T-helper 2 cell treated with Interferon-gamma antibody and Interleukin-4, amounts not matched to agents 100 ng/mL and 5 ng/mL, for 36 hours (primary cell): ENCODE data around the gene NHERF2. TPM values are rescaled to one million over a fixed set of nuclear protein-coding genes. Genes with fewer than 3 reads are reported as not detected.

Experiments used
- intact Hi-C: fragments of 100-400 bp; cut with micrococcal nuclease; formaldehyde crosslinking; loops from one replicate; pipeline ENCODE4 v1.15.1; 2023
- total RNA-seq: library from RNA; stranded (reverse); gene quantifications from 2 replicates; pipeline ENCODE4 v1.2.3, GENCODE V29; 2022

NHERF2 gene
- total RNA-seq, 1 donor from 2014 or later, result 3.1 TPM

DNA sequence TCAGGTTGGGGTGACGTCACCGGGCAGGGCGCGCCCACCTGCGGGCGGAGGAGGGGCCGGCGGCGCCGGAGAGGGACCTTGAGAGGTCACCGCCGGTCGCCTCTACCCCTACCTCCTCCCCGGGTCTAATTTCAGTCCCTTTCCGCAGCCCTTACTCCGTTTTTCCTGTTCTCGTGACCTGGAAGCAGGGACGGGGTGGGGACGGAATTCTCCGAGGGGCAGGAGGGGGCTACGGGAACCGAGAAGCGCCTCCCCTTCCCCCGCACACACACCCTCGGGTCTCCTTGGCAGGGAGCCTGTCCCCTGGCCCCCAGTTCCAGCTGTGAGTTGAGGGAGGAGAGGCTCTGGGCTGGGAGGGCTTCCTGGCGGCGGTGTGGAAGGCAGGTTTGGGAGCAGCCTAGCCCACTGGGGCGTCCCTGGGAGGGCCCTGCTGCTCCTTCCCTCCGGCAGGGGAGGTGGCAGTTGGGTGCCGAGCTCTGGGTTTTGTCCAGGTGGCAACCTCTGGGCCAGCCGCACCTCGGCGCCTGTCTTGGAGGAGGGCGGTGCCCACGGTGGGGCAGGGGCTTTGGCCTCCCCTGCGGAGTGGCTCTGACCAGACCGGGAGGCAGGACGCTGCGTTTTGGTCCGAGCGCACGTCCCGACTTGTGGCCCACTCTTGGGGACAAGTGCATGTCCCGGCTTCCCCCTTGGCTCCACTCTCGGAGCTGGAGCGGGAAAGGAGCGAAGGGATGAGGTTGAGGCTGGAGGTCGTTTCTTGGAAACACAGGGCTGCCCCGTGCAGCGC is 36.2 kb upstream of the NHERF2 start:
- intact Hi-C loops, result loop anchor here (1.0 to 5.0 kb wide), 3 partner anchors 7 to 762 kb away; partner anchors contain the start of genes RPS2 and SRRM2

GRCh38 chr16:1991135-1991551 is 35.6 kb upstream of the NHERF2 start:
- intact Hi-C loops, result loop anchor here (1.0 to 5.0 kb wide), 3 partner anchors 8 to 761 kb away; partner anchors contain the start of genes RPS2 and SRRM2

- intact Hi-C loops, result loop anchor here (1.0 to 5.0 kb wide), 3 partner anchors 8 to 761 kb away; partner anchors contain the start of genes RPS2 and SRRM2
These were observed 35.1 kb upstream of the NHERF2 start for GRCh38 chr16:1991588-1991947.

DNA sequence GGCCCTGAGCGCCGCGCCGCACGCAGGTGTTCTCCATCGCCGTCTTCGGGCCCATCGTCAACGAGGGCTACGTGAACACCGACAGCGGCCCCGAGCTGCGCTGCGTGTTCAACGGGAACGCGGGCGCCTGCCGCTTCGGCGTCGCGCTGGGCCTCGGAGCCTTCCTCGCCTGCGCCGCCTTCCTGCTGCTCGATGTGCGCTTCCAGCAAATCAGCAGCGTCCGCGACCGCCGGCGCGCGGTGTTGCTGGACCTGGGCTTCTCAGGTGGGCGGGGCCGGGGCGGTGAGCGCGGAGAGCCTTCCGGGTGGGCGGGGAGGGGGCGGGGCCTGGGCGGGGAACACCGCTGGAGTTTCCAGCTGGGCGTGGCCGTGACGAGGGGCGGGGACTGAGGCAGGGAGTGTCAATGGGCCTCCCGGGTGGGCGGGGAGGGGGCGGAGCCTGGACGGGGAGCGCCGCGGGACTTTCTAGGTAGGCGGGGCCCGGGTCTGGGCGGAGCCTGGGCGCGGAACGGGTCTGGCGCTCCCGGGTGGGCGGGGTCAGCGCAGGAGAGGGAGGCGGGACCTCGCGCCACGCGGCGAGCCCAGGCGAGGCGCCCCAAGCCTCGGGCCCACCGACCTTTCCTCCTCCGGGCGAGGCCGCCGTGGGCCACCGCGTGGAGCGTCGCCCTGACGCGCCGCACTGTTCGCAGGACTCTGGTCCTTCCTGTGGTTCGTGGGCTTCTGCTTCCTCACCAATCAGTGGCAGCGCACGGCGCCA is 34.6 kb upstream of the NHERF2 start:
- intact Hi-C loops, result loop anchor here (1.0 to 5.0 kb wide), 3 partner anchors 9 to 760 kb away; partner anchors contain the start of genes RPS2 and SRRM2

GRCh38 chr16:1992704-1993317 is 33.9 kb upstream of the NHERF2 start:
- intact Hi-C loops, result loop anchor here (5.0 kb wide), 1 partner anchor 759 kb away; the partner anchor contains the start of gene SRRM2

DNA sequence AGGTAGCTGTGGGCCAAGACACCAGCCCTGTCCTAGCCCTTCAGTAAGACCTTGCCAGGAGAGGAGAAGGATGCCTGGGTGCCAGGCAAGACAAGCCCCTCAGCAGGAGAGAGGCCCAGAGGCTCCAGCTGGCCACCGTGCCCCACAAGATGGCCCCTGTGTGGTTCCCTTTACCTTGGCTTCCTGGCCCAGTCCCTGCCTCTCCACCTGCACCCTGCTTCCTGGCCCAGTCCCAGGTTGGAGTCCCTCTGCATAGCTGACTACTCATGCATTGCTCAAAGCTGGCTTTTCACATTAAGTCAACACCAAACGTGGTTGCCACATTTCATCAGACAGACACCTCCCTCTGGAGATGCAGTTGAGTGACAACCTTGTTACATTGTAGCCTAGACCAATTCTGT is 33.0 kb upstream of the NHERF2 start:
- intact Hi-C loops, result loop anchor here (5.0 kb wide), 1 partner anchor 759 kb away; the partner anchor contains the start of gene SRRM2

DNA sequence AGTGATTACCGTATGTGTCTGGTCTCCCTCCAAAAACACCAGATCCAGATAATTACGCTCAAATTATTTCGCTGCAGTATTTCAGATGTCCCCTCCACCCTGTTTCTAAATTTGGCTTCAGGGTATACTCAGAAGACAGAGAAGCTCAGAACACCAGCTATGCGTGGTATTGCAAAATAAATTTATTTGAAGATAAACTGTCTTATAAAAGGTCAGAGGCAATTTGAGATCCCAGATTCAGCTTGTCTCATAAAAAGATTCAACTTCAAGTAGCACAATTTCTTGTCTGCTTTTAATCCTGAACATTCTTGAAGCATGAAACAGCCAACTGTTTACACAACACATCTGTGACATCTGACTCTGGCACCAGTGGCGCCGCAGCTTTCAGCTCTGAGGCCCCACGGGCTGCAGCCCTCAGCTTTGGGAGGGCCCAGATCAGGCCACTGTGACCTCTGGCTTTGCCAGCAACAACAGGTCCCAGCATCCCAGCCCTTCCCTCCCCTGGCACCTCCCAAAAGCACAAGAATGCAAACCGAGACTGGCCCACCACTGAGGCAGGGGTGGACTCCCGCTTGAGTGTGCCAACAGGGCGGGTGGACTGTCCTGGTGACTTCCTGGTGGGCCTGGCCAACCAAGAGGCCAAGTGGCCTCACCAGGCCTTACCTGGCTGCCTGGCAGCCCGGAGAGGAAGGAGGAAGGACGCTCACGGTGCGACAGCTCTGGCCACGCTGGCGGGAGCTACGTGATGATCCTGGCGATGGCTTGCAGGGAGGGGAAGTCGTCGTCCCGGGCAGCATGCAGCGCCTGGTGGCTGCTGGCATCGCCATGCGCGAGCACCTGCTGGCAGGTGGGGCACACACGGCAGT is 29.0 kb upstream of the NHERF2 start:
- intact Hi-C loops, result no loop called here

- intact Hi-C loops, result no loop called here
These were observed 28.3 kb upstream of the NHERF2 start for GRCh38 chr16:1998360-1998835.

- intact Hi-C loops, result no loop called here
These were observed 27.6 kb upstream of the NHERF2 start for GRCh38 chr16:1998852-1999801.

GRCh38 chr16:1999866-2000514 is 26.7 kb upstream of the NHERF2 start:
- intact Hi-C loops, result no loop called here

GRCh38 chr16:2001035-2001434 is 25.7 kb upstream of the NHERF2 start:
- intact Hi-C loops, result no loop called here

DNA sequence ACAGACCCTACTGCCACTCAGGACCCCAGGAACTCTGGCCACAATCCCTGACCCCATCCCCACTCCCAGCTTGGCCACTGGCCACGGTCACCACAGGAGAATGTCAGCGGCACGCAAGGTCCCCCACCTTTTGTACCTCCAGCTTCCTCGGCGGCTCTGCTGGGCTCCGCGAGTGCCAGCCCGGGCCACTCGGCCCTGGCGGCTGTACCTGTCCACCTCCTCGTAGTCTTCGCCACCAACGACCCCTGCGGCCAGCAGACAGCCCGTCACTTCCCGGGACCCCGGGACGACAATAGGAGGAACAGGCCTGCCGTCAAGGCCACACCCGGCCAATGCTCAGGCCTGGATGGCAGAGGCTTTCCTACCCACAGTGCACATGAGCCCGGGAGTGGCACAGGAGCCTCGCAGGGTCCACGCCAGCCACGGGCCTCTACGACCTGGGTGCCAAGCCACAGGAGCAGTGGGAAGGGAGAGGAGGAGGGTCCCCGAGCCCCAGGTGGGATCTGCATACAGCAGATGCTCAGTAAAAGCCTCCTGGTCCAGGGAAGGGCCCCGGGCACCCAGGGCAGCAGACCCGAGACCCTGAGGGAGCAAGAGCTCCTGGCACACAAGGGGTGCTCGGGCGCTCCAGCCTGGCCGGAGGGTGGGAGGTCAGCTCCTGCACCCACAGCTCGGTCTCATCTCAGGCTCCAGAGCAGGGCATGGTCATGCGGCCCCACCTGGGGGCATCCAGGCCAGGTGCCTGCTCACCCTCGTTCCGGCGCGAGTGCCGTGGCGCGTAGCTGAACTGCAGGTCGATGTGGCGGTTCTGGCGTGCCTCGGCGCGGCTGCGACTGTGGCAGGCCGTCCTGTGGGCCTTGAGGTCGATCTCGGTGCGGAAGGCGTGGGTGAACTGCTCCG is 25.0 kb upstream of the NHERF2 start:
- intact Hi-C loops, result no loop called here

DNA sequence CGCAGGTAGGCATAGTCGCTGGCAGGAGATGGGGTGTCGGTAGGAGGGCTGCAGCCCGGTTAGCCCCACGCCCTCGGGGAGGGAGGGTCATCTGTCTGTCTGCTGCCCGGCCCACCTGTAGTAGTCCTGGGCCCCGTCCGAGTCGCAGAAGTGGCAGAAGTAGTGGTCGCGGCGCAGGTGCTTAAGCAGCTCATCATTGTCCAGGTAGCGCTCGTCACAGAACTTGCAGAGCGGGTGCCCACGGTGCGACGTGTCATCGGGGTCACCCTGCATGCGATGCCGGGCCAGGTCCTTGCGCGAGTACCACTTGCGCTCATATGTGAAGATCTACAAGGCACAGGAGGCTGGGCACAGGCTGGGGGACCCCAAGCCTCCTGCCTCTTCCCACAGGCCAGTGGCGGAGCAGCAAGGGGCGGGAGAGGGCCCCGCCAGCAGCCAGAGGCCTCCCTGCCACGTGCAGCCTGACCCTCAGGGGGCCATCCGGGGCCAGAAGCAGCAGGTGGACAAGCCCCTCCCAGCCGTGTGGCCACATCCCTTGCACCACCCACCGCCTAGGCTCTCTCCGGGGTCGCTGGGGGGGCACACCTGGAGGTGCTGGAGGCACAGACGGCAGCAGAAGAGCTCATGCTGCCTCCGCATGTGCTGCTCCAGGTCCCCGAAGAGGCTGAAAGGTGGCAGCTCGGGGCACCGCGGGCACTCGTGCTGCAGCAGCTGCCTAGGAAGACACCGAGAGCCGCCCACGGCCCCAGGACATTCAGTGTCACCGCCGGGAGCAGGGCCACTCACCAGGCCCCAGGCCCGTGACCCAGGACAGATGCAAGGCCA is 24.1 kb upstream of the NHERF2 start:
- intact Hi-C loops, result no loop called here

DNA sequence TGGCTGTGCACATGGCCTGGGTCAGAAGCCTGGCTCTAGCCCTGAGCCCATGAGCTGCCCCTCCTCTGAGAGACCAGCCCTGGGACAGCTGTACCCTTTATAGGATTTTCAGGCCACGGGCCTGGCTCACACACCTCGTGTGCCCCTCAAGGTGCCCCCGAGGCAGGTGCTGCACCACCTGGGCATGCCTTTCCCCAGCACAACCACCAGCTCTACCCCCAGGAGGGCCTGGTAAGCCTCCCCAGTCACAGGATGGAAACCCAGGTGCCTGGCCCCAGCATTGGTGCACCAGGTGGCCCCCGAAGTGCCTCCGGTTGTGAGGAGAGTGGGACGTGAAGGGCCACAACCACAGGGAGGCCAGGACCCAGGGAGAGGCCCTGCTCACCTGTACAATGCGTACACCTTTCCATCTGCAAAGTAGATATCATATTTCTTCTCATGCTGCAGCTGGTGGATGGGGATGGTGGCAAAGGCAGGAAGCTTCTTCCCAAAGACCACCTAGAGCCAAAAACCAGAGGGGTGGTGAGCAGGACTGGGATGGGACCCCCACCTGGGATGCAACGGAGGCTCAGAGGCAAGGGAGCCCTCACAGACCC is 23.4 kb upstream of the NHERF2 start:
- intact Hi-C loops, result no loop called here

DNA sequence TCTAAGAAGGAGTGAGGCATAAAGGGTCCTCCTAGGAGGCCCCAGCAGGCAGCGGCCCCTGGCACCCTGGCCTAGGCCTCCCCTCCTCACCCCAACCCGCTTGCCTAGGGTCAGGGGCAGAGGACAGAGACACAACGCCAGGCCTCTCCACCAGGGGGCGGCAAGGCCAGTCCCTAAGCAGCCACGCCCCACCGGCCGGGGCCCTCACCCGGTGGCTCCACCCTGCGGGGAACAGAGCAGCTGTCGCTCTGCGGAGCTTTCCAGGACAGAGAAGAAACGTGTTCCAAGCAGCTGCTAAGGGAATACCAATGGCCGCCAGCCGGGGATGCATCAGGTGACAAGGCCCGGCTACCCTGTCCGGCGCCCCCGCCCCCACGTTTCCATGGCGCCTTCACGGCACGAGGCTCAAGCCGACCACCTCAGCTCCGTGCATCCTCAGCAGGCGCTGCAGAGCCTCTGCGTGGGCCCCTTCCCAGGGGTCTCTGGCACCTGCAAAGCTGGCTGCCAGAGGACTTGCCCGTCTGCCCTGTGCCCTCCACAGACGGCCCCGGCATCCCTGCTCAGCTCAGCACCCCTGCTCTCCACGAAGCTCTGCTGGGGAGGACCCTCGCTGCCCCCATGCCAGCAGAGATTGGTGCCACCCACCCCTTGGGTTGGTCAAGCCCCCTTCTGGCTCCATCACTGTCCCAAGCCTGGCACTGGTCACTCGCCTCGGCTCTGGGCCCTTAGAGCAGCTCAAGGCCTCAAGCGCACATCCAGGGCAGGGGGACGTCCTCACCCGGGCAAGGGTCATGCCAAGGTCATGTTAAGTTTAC is 22.7 kb upstream of the NHERF2 start:
- intact Hi-C loops, result no loop called here
